C4-2B (cell line): ENCODE results near the gene CA12.

Experiments used
- H3K27ac ChIP-seq: fragments of 450-650 bp; 2 replicates; pipeline ENCODE4 v1.5.1; 2017
- ZFX ChIP-seq: fragments of 450-650 bp; IDR thresholded peaks from 2 replicates; pipeline ENCODE4 v1.6.1; 2017
- TF ChIP-seq, protein P1 (sequence below): fragments of 450-650 bp; conservative IDR thresholded peaks from 2 replicates; pipeline ENCODE4 v1.5.1; 2017; ENCODE audit warnings: mild to moderate bottlenecking

The CA12 gene

DNA sequence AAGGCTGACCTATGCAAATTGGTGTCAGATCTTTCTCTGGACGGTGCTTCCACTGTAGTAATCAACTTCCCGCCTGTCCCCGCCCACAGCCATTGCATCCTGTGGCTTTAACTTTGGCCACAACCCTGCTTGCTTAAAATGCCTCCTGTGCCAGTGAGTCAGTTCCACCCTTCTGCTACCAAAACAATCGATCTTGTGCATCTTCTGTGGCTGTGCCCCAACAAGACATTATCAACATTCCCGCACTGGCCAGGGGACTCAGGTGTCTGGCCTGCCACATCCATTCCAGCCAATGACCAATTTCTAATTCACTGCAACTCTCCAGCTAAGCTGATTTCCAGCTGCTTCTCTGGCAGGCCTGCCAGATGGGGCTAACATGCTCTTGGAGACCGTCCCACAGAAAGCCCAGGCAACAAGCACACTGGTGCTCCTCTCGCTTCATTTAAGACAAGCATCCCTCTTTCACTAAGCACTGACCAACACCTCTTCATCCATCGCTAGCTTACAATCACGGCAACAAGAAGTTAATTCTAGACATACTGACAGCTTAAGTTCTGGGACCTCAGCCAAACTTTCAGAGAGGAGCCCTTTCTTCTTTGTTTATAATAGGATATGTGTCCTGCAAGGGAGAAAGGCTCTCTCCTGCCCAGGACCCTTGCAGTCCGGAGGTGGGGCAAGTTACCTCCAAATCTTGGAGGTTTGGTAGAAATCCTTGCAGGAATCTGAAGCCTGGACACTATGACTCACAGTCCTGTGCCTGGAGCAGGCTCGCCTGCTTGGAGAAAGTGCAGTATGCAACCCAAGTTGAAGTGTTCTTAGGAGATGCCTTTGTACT is 6.7 kb downstream of the CA12 start:
- TF ChIP-seq ZFX = no peak
- TF ChIP-seq, protein P1, sequence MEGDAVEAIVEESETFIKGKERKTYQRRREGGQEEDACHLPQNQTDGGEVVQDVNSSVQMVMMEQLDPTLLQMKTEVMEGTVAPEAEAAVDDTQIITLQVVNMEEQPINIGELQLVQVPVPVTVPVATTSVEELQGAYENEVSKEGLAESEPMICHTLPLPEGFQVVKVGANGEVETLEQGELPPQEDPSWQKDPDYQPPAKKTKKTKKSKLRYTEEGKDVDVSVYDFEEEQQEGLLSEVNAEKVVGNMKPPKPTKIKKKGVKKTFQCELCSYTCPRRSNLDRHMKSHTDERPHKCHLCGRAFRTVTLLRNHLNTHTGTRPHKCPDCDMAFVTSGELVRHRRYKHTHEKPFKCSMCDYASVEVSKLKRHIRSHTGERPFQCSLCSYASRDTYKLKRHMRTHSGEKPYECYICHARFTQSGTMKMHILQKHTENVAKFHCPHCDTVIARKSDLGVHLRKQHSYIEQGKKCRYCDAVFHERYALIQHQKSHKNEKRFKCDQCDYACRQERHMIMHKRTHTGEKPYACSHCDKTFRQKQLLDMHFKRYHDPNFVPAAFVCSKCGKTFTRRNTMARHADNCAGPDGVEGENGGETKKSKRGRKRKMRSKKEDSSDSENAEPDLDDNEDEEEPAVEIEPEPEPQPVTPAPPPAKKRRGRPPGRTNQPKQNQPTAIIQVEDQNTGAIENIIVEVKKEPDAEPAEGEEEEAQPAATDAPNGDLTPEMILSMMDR = no peak
- no peak overlapping the region for H3K27ac ChIP-seq

DNA sequence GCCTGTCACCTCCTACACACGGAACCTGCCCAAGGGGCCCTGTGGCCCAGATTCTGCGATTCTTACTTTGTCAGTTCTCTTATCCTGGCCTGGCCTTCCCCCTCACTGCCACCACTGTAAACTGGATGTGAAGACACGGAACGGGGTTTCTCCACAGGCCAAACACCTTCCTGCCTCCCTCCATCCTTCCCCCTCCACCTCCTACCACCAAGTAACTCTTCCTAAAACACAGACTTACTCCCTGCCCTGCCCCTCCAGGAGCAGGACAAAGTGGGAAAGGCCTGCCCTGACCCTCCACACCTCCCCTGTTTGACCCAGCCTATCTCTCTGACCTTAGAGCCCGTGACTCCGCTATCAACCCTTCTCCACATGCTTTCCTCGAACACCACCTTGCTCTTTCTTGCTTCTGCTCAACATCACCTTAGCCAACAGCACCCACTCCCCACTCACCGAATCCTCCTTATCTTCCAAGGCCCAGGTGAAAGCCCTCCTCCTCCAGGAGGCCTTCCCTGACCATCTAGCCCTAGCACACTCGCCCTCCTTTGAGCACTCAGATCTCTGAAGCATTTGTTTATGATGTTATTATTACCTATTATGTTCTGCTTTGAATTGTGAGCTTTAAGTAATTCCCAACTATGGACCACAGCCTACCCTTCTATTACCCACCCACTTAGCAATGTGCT is 7.6 kb downstream of the CA12 start:
- no peak overlapping the region for H3K27ac ChIP-seq
- no peak for TF ChIP-seq ZFX
- TF ChIP-seq, protein P1 = no peak

DNA sequence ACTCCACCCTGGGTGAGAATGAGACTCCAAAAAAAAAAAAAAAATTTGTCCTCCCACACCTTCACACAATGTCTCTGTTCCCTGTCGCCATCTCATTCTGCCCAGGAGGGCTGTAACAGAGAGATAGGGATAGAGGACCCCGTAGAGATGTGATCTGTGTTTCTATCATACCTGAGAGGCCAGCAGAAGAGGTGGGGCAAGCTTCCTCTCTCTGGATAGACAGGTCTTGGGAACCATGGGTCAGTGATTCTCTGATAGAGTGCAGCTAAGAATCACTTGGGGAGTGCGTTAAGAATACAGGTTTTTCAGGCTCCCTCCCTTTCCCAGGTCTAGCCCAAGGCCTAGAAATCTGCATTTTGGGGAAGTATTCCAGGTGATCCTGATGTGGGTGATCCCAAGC is 8.3 kb downstream of the CA12 start:
- TF ChIP-seq, protein P1 = no peak
- TF ChIP-seq ZFX = no peak
- H3K27ac ChIP-seq = no peak overlapping the region

DNA sequence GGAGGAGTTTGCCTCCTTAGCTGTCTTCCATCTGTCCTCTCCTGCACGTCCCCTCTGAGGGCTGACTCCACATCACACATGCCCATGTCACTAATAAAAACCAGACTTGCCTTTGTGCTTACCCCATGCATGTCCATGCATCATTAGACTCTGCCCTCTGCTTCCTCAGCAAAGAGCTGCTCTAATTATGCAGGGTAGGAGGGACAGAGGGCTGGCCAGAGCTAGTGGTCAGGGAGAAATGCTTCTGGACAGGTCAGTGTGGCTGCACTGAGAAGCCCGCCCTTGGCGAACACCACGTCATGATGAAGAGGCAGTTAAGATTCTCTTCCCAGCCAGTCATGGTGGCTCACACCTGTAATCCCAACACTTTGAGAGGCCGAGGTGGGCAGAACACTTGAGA is 8.9 kb downstream of the CA12 start:
- TF ChIP-seq, protein P1 = no peak
- no peak for TF ChIP-seq ZFX
- no peak overlapping the region for H3K27ac ChIP-seq

- no peak for TF ChIP-seq ZFX
- TF ChIP-seq, protein P1 = no peak
- no peak overlapping the region for H3K27ac ChIP-seq
Observed at GRCh38 chr15:63372018-63372705, 9.5 kb downstream of the CA12 start.

DNA sequence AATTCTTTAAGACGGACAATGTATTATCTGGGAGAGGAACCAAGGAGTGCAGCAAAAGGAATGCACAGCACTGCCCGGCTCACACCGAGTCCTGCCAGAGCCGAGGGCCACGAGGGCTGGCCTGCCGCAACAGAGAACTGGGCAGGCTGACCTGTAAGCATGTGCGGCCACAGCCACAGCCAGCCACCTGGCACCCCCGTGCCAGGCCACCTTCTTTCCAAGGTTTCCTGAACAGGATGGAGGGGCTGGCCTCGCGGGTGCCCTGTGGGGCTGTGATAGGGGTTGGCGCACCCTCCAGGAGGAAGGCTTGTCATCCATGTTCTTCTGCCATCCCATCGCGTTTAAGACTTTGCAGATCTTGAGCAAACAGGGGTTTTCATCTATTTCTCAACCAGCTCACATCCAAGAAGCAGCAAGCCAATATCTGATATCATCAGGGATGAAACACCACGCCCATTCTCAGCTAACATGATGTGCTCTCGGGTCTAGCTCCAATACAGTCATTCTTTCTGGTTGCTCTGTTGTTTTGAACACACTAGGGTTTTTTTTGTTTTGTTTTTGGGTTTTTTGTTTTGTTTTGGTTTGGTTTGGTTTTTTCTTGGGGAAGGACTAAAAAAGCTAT is 10.2 kb downstream of the CA12 start:
- TF ChIP-seq ZFX = no peak
- TF ChIP-seq, protein P1 = no peak
- no peak overlapping the region for H3K27ac ChIP-seq
